HG03097 (cell line): Measurements from ENCODE around the gene BORCS6.
"Not testable (repeated sequence)": the region's sequence is repeated elsewhere in the genome, so short reads cannot be mapped to it uniquely, and the experiment has no call there.

Experiments
- ATAC-seq: cut with Tn5 transposase; IDR thresholded peaks from one replicate; pipeline ENCODE4 v1.9.1; 2021; ENCODE audit not compliant: unreplicated experiment, low FRiP score

Gene BORCS6

DNA sequence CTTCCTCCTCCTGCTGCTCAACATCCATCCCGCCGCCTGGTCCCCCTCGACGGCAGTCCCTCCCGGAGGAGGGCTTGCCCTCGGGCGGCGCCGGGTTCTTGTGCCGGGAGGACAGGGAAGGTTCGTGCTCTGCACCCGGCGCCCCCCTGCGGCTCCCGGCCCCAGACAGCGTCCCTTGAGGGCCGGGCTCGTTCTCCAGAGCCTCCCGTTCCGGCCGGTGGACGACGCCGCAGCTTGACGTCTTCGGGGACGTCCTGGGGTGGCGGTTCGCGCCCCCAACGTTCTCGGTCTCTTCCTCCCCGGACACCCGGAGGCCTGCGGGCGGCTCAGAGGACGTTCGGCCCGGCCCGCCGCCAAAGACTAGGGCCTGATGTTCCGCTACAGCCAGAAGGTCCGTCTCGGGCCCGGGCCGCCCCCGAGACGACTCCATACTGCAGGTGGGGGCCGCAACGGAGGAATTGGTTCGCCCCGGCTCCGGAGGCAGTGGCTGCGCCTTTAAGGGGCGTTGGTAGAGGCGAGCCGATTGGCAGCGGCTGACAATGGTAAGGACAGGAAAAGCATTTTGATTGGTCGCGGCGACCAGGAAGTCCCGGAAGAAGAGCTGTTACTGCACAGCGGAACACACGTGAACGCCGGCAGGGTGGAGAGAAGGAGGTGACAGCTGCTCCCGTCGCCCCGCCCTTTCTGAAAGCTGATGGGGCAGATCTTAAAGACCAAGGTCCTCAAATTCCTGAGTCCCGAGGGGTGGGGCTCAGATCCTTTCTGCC is at the start of gene BORCS6:
Gene BORCS6 (minus strand): TSS at position 470 of the 767 bp plus-strand sequence. CDS start 40 bp downstream, at position 430.
- peak; percentile 39 for ATAC-seq

DNA sequence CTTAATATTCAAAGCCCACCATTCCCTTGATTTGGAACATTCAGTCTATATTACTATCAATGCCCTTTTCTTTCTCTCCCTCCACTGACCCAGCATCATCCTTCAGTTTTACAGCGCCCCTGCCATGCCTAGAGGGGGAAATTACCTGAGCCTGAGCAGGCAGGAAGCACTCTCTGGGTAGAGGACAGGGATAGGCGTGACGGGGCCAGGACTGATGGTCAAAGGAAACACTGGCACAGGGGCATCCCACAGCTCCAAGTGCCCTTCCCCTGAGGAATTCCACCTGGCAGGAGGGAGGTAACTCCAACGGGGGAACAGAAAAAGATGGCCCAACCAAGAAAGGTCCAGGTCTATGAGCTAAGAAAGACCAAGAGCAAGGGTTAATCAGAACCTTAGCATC is 47.9 kb upstream of the BORCS6 start:
- no peak for ATAC-seq

DNA sequence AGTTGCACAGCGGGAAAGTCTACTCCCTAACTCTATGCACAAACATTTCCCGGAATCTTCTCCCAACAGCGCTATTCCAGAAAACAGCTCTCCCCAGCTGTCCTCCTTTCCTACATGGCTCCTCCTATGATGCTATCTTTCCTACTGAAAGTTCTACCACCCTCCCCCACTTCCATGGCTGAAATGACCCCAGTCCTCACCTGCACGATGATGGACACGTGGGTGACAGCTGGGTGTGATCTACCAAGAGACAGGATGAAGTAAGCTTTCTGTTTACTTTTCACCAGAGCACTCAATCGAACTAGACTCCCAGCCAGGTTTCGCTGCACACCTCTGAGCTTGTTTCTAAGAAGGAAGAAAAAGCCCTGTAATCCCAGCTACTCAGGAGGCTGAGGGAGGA is 47.2 kb upstream of the BORCS6 start:
- no peak for ATAC-seq

DNA sequence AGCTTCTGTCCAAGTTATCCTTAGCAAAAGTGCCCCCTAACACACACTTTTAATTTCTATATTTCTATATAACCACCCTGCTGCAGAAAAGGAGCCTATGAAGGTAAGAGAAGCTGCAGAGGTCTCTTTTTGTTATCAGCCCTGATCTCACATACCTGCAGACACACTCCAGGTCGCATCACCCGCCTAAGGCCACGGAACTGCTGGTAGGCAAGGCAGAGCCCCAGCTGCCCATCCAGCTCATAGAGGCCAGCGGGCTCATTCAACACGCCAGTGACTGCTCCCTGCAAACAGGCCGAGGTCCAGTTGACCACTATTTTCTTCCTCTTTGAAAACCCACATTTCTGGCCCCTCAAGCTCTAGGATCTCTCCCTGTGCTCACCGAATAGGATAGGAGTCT is 45.7 kb upstream of the BORCS6 start:
- no peak for ATAC-seq

DNA sequence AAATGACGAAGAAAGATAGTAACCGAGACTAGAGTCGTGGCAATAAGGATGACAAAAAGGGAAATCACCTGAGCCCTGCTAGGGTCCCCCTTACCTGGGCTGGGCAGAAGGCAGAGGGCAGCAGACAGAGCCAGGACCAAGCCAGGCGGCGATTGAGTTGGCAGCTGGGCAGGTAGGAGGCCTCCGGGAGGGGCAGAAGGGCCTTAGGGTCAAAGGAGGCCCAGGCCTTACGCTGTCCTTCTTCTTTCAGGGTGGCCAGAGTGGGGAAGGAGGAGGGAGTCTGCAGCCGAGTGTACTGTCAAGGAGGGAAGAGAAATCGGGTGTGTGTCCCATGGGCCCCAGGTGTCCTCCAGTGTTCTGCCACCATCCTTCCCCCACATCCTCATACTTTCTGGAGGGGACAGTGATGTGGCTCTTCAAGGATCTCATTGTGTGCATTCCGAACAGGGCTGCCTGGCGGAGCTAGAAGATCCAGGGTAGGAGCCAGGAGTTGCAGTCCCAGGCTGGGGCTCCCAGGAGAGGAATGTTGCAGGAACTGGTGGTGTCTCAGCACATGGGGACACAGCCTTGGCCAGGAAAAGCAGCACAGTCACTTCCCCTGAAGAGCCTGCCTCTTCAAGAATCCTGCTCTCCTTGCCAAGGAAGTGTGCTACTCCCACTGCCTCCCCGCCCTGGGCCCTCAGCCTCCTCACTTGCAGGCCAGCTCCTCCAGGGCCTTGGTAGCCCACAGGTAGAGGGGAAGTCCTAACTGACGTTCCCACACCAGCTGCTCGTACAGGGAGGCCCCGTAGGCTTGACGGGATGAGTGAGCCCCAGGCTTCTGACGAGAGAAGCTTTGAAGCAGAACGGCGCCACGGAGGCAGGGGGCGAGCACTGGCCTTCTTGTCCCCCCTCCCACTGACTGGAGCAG is 44.6 kb upstream of the BORCS6 start:
- ATAC-seq, result no peak

DNA sequence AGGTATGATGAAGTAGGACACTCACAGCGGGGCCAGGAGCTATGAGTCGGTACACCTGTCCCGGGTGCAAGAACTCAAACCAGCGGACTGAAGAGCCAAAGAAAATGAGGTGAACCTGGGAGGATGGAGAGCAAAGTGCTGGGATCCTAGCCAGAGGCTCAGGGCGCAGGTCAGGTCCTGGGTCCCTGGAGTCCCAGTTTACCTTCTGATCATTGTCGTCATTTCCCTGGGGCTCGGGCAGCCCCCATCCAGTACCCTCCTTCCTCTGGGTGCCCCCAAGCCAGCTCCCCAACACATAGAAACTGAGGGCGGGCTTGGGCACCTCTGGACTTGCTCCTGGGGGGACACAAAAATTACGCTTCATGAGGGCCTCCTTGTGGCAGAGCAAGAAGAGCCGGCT is 41.7 kb upstream of the BORCS6 start:
- ATAC-seq, result no peak

DNA sequence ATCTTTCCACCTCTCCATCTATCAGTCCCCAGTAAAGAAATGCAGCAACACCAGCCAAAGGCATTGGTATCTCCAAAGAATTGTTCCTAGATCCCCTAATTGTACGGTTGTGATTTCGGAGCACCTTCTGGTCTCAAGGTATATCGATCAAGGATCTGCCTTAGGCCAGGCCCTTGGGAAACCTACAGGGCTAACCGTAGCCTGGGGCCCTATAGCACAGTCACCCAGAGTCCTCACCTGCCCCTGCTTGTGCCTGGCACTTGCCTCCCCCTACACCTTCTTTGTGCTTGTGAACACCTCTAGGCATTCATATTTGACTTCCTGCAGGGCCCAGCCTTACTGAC is 37.2 kb upstream of the BORCS6 start:
- no peak for ATAC-seq

DNA sequence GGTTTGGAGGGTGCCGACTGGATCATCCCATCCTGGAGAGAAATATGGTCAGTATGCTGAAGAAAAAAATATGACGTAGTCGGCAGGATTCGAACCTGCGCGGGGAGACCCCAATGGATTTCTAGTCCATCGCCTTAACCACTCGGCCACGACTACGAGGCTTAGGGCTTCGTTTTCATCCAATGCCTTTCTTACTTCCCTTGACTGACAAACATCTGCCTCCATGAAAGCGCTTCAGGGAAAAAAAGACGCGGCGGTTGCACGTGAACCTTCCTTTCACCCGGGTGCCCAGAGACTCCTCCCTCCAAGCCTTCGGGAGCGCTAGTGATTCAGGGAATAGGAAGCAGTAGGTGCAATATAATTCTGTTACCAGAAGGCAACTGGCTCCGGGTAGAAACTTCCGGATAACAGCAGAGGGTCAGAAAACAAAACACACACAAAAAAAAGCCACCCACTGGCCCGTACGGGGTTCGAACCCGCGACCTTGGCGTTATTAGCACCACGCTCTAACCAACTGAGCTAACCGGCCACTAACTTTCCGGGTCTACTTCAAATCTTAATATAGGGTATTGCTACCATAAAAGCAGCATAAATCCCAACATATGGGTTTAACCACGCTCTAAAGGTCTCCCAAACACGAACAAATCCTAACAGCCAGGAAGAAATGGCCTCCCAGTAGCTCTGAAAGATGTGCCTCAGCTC is 36.7 kb upstream of the BORCS6 start:
- no peak for ATAC-seq

DNA sequence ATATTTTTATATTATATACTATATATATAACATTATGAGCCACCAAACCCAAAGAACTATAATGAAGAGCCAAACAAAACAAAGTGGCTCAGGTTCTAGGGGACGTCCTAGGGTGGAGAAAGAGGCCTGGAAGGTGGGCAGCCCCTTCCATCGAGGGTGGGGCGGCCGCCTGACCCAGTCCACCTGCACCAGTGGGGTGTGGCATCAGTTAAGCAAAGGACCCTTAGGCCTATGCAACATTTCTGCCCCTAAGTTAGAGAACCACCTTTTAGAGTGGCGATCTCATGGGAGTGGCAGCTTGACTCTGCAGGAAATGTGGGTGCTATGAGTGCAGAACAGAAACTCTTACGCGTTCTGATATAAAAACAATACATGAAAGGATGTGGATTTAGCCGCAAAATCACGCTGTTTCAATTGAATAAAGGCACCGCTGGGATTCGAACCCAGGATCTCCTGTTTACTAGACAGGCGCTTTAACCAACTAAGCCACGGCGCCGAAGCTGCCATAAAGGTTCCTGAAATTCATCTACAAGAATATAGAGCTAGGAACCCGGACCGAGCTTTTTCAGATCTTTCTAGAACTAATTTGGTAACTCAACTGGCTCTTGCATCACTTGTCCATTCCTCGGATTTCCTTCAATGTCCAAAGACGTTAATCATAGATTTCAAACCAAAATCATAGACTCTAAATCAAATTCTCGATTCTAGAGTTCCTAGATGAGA is 36.0 kb upstream of the BORCS6 start:
- ATAC-seq, result no peak

DNA sequence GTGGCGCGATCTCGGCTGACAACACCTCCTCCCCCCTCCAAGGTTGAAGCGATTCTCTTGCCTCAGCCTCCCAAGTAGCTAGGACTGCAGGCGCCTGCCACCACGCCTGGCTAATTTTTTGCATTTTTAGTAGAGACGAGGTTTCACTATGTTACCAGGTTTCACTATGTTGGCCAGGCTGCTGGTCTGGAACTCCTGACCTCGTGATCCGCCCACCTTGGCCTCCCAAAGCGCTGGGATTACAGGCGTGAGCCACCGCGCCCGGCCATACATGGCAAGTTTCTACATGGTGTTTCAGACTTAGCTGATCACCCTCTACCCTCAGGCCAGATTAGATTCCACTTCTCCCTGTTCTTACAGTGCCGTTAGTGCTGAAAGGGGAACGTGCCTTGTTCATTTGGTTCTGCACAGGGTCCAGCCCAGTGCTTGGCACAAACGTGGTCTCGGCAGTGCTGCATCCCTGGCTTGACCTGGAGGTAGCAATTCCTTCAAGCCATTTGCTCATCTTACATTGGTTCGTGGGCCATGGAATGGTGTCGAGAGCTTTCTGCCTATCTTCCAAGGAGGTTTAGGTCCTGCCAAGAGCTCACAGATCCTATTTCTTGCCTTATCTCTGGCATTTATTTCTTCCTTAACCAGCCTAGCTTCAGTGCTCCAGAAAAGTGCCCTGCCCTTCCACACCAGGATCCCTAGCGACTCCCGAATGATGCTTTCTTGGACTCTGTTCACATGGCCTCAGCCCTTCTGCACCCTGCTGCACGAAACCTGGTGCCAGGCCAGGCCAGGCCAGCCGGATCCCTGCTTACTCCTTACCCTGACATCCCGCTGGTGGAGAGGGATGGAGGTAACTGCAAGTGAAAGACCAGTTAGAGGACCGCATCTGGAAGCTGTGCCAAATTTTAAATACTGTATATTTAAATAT is 35.2 kb upstream of the BORCS6 start:
- no peak for ATAC-seq

DNA sequence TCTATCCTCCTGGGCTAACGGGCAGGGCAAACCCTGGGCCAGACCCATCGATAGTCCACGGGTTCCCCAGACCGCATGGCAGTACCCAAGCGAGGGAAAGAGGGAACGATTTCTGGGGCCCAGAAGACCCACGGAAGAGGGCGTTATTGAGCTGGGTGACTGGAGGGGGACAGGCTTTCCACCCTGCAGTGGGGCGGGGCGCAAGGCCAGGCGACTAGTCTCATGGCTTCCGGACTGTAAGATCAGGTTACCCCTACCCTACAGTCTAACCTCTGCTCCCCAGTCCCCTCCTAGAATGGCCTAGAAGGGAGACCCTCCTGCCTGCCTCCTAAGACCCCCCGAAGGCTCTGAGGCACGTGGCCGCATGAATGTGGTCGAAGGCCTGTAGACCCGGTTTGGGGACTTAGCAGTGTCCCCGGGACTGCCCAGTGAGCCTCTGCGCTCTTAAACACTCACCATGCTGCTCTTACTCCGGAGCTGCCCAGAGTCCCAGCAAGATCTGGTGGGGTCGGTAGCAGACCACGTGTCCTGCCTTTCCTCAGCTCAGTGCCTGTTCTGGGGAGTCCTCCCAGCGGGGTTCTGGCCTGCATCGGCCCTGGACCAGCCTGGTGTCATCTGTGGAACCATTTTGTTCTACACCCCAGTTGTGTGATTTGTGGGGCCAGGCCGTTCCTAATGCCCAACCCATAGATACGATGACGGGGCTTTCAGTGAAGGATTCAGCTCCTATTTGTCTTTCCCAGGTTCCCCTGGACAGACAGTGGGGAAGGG is 33.6 kb upstream of the BORCS6 start:
- peak; percentile 0 for ATAC-seq

DNA sequence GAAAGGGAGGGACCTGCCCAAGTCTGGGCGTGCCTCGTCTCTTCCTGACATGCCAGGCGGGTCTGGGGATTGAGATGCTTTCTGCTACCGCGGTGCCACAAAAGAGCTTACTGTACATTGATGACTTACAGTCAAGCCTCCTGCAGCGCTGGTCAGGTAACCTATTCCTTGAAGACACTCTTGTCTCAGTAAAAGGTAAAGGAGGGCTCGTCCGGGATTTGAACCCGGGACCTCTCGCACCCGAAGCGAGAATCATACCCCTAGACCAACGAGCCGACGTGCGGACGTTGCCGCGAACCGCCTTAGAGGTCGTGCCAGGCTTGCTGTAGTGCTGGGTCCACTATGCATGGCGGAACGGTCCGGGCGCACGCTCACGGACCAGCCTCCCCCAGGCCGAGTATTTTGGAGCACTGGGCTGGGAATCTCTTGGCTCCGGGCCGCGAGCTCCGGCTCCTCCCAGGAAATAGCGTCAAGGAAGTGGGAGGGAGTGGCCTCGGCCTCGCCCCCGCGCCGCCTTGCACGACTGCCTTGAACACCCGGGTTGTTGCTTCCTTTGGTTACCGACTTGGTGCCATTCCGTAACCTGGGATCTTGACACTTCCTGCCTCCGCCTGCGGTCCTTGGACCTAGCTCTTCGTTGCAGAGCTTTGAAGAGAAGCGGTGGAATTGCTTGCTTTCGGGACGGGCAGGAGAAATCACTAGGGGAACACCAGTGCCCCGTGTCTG is 32.8 kb upstream of the BORCS6 start:
- peak; percentile 33 for ATAC-seq

DNA sequence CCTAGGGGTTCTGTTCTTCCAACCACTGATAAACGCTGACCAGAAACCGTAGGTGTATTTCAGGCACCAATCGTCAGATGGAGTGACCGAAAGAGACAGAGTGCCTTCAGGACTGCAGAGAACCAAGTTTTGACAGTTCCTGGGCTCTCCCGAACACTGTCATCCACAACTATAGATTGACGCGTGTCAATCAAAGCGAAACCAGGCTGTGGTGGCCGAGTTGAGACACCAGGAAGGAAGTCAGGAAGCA is 32.3 kb upstream of the BORCS6 start:
- ATAC-seq, result peak; percentile 17

DNA sequence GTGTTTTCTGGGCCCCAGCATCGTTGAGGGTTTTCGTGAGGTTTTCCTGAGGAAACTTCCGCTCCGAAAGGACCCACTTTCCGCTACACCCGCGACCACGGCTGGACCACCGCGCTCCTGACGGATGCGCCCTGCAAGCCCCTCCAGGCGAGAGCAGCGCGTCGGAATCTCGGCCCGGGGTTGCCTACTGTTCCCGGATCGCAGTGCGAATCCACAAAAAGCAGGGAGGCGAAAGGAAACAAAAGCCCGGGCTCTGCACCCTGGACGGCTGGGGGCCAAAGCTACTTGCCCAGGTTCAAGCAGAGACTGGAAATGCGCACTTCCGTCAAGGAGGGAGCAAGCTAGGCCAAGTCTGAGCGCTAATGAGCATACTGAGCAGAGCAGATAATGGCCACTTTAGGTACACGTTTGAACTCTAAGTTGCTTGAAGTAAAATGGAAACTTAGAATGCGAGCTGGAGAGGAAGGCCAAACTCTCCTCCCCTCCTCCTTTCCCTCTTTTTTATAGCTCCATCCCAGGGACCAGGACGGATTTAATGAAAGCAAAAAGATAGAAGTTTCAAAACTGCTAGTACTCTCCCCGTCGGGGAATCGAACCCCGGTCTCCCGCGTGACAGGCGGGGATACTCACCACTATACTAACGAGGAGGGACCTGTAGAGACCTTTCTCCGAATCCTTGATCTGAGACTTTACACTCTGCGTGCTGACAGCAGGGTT is 31.8 kb upstream of the BORCS6 start:
- peak; percentile 46 for ATAC-seq

DNA sequence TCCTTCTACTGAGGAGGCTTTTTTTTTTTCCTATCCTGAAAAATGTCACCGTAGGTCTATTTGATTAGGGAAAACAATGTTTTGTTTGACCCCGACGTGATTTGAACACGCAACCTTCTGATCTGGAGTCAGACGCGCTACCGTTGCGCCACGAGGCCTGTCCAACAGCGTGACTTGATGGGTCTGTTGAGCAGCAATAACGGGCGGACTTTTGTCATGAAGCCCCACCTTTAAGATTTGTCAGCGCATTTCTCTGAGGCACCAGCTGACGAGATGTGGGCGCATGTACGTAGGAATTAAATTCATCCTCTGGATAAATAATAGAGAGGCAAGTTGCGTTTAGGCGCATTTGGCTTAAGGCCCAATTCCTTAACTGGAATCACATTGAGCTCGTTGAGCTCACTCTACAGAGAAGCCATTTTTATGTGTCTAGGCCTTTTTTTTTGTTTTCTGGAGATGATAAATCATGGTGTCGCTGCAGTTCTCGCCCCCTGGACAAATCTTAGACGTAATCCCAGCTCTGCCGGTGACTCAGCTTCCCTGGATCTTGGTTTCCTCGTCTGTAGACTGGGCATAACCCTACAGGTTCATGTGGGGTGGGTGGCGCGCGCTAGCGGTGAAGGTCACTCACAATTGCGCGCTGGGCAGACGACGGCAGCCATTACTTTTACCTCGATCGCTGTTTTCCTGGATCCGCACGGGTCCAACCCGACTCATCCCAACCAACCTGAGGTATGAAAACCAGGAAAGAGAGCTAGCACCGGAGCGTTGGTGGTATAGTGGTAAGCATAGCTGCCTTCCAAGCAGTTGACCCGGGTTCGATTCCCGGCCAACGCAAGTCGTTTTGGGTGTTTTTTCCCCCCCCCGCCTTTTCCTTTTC is 31.0 kb upstream of the BORCS6 start:
- ATAC-seq, result no peak

DNA sequence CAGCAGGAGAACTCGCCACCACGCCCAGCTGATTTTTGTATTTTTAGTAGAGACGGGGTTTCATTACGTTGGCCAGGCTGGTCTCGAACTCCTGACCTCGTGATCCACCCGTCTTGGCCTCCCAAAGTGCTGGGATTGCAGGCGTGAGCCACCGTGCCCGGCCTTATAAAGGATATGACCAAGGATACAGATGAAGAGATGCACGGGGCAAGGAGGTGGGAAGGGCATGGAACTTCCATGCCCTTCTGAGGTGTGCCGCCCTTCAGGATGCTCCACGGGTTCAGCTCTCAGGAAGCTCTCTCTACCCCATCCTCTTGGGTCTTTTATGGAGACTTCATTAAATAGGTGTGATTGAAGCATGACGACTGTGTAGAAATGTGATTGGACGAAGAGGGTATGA is 24.0 kb upstream of the BORCS6 start:
- ATAC-seq, result not testable (repeated sequence)
